Panc1 (cell line): ENCODE data around the gene PRKCZ. TPM values are rescaled to one million over a fixed set of nuclear protein-coding genes. Genes with fewer than 3 reads are reported as not detected.
A peak's percentile ranks its signal among the peaks of the same experiment; 100 is the strongest.

ENCODE experiments used
- ATAC-seq: fragments of 200-7000 bp; cut with Tn5 transposase; 2 replicates; pipeline ENCODE4 v1.9.1; 2020; ENCODE audit warnings: mild to moderate bottlenecking, moderate library complexity
- BruUV-seq: library from RNA; stranded (reverse); fragments of 400-500 nt; replicated peaks from 2 replicates; lab custom pipeline; 2021; lab: Mats Ljungman, UMichigan
- CTCF ChIA-PET: fragments of 300-600 bp; sonication (Branson Sonifier 250); formaldehyde crosslinking; loops from one replicate; lab custom pipeline; 2022; ENCODE audit warnings: antibody characterized with exemption; lab: Charles Lee
- POLR2A ChIA-PET: fragments of 300-600 bp; sonication (Branson Sonifier 250); formaldehyde crosslinking; loops from one replicate; lab custom pipeline; 2022; ENCODE audit warnings: antibody characterized with exemption; lab: Charles Lee
- DNase-seq: peaks from one replicate; pipeline ENCODE4 v3.0.0-alpha.2; 2010; ENCODE audit warnings: low read depth, low spot score
- H3K27ac ChIP-seq: 2 replicates; pipeline ENCODE4 v1.5.1; 2011; ENCODE audit warnings: mild to moderate bottlenecking, low read length, inconsistent platforms
- H3K27me3 ChIP-seq: fragments of 200-500 bp; sonication (Bioruptor generic); 2 replicates; pipeline ENCODE4 v1.6.0; 2014; ENCODE audit warnings: low read length, inconsistent platforms; ENCODE audit not compliant: control insufficient read depth, insufficient read depth
- H3K36me3 ChIP-seq: fragments of 200-500 bp; sonication (Bioruptor generic); 2 replicates; pipeline ENCODE4 v1.5.1; 2014; ENCODE audit warnings: inconsistent platforms, mild to moderate bottlenecking, low read length, moderate library complexity; ENCODE audit not compliant: control insufficient read depth, insufficient read depth
- H3K4me1 ChIP-seq: 2 replicates; pipeline ENCODE4 v1.5.1; 2011; ENCODE audit warnings: inconsistent platforms, mild to moderate bottlenecking, low read length, moderate library complexity; ENCODE audit not compliant: control insufficient read depth, insufficient read depth
- H3K4me3 ChIP-seq, 2 experiments: 2 replicates each; pipeline ENCODE4 v1.5.1; 2011 to 2012; ENCODE audit warnings: low read depth in 2 of 2, low read length in 2 of 2, mild to moderate bottlenecking in 2 of 2, inconsistent platforms in 1 of 2, moderate library complexity in 1 of 2
- H3K9me3 ChIP-seq: fragments of 200-500 bp; sonication (Bioruptor generic); 2 replicates; pipeline ENCODE4 v1.5.1; 2014; ENCODE audit warnings: low read depth, mild to moderate bottlenecking, inconsistent platforms, low read length, moderate library complexity; ENCODE audit not compliant: control insufficient read depth, insufficient read depth
- POLR2AphosphoS5 ChIP-seq: IDR thresholded peaks from 2 replicates; pipeline ENCODE4 v1.6.1; 2012; ENCODE audit warnings: mild to moderate bottlenecking, low read depth, low read length, moderate library complexity
- REST ChIP-seq, 2 experiments: IDR thresholded peaks; 2 replicates each; pipeline ENCODE4 v1.6.1; 2011 to 2012; ENCODE audit warnings: low read depth in 2 of 2, control low read depth in 1 of 2, low read length in 1 of 2, mild to moderate bottlenecking in 1 of 2, moderate library complexity in 1 of 2; ENCODE audit not compliant: insufficient read depth in 1 of 2
- SIN3A ChIP-seq: IDR thresholded peaks from 2 replicates; pipeline ENCODE4 v1.6.1; 2012; ENCODE audit warnings: low read depth, mild to moderate bottlenecking, low read length, moderate library complexity, borderline replicate concordance; ENCODE audit not compliant: insufficient read depth
- TCF7L2 ChIP-seq: IDR thresholded peaks from 2 replicates; pipeline ENCODE4 v1.6.1; 2011; ENCODE audit warnings: mild to moderate bottlenecking, low read depth, low read length, inconsistent platforms
- in situ Hi-C: cut with HindIII; loops from 2 replicates; pipeline ENCODE4 v1.10.0; 2016; ENCODE audit warnings: low sequenced_read_pairs, low pct_unique_long_range_greater_than_20kb
- intact Hi-C: fragments of 100-400 bp; cut with micrococcal nuclease; formaldehyde crosslinking; loops from one replicate; pipeline ENCODE4 v1.10.0; 2022; ENCODE audit not compliant: unreplicated experiment
- total RNA-seq: library from RNA; stranded (reverse); gene quantifications from one replicate; pipeline ENCODE4 v1.2.1, GENCODE V29; 2021; ENCODE audit not compliant: unreplicated experiment
- TF ChIP-seq, protein P1 (sequence below): fragments of 450-650 bp; IDR thresholded peaks from 2 replicates; pipeline ENCODE4 v1.5.1; 2017; ENCODE audit warnings: mild to moderate bottlenecking

The PRKCZ gene
- total RNA-seq, 1 experiment from 2014 or later, result 26.7 TPM

- ChIA-PET POLR2A (no interaction called here), CTCF (no interaction called here)
- in situ Hi-C loops (no loop called here), intact Hi-C loops (no loop called here)
- Histone ChIP-seq H3K9me3 (no peaks in the 10 kb centered on the region; the same call in 1 of the 2 replicates), H3K27me3 (no peaks in the 10 kb centered on the region), H3K4me3 (no peak overlapping the region), H3K27ac (no peak overlapping the region), H3K36me3 (no peaks in the 10 kb centered on the region), H3K4me1 (no peaks in the 10 kb centered on the region)
- ATAC-seq (peak; percentile 29; the same call in 1 of the 2 replicates), DNase-seq (no peak)
- BruUV-seq, result no TSS peak
- TF ChIP-seq SIN3A (no peak), POLR2AphosphoS5 (no peak), TCF7L2 (no peak), REST (IDR thresholded peaks at IDR 0.05; ENCODE audit: insufficient read depth in 1 of 2, low read depth in 2 of 2, low read length in 1 of 2) (no peak)
- TF ChIP-seq, protein P1, sequence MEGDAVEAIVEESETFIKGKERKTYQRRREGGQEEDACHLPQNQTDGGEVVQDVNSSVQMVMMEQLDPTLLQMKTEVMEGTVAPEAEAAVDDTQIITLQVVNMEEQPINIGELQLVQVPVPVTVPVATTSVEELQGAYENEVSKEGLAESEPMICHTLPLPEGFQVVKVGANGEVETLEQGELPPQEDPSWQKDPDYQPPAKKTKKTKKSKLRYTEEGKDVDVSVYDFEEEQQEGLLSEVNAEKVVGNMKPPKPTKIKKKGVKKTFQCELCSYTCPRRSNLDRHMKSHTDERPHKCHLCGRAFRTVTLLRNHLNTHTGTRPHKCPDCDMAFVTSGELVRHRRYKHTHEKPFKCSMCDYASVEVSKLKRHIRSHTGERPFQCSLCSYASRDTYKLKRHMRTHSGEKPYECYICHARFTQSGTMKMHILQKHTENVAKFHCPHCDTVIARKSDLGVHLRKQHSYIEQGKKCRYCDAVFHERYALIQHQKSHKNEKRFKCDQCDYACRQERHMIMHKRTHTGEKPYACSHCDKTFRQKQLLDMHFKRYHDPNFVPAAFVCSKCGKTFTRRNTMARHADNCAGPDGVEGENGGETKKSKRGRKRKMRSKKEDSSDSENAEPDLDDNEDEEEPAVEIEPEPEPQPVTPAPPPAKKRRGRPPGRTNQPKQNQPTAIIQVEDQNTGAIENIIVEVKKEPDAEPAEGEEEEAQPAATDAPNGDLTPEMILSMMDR, result no peak
These were observed 65.6 kb downstream of the PRKCZ start for GRCh38 chr1:2115702-2116341.

- no peaks in the 10 kb centered on the region for H3K36me3 ChIP-seq
- ATAC-seq (no peak), DNase-seq (no peak)
- no peak overlapping the region for H3K4me3 ChIP-seq
- no peak overlapping the region for H3K27ac ChIP-seq
- POLR2A ChIA-PET, result interaction anchor here (0.6 kb wide), 1 partner anchor 8 kb away, joined by 4 read pairs; no protein-coding TSS in a partner anchor
- no peaks in the 10 kb centered on the region; the same call in 1 of the 2 replicates for H3K9me3 ChIP-seq
- no TSS peak for BruUV-seq
- CTCF ChIA-PET, result interaction anchor here (0.6 kb wide), 1 partner anchor 31 kb away, joined by 5 read pairs; no protein-coding TSS in a partner anchor
- in situ Hi-C loops, result no loop called here
- TF ChIP-seq, protein P1, result no peak
- TF ChIP-seq TCF7L2 (no peak), POLR2AphosphoS5 (no peak), REST (IDR thresholded peaks at IDR 0.05; ENCODE audit: insufficient read depth in 1 of 2, low read depth in 2 of 2, low read length in 1 of 2) (no peak), SIN3A (no peak)
- H3K27me3 ChIP-seq, result no peaks in the 10 kb centered on the region
- intact Hi-C loops, result no loop called here
- no peaks in the 10 kb centered on the region for H3K4me1 ChIP-seq
These were observed 69.7 kb downstream of the PRKCZ start for GRCh38 chr1:2119886-2120285.
